Measurements from ENCODE around the gene MED22. TPM values are rescaled to one million over a fixed set of nuclear protein-coding genes. Genes with fewer than 3 reads are reported as not detected.

MED22 gene
- total and polyA plus RNA-seq, 2 experiments from 2014 or later = 74.9 to 125 TPM

DNA sequence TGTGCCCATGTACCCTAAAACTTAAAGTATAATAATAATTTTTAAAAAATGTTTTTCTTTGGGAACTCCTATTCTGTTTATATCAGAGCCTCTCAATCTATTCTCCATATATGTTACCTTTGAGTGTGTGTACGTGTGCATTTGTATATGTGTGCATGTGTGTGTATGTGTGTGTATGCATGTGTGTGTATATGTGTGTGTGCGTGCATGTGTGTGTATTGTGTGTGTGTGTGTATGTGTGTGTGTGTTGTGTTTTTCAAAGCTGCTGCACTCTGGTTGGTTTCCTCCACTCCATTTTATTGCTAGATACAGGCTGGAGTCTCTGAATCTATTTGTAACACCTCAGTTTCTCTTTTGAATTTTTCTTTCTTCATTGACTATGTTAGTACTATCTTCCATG, 31.9 kb downstream of the MED22 start:
- Histone ChIP-seq H3K4me1 (ENCODE audit: low read depth) (no peaks in the 10 kb centered on the region), H3K4me3 (no peak overlapping the region), H3K9me3 (ENCODE audit: low read depth) (no peaks in the 10 kb centered on the region), H3K27me3 (no peaks in the 10 kb centered on the region), H3K27ac (no peak overlapping the region), H3K36me3 (no peaks in the 10 kb centered on the region)
- TF ChIP-seq, protein P1, sequence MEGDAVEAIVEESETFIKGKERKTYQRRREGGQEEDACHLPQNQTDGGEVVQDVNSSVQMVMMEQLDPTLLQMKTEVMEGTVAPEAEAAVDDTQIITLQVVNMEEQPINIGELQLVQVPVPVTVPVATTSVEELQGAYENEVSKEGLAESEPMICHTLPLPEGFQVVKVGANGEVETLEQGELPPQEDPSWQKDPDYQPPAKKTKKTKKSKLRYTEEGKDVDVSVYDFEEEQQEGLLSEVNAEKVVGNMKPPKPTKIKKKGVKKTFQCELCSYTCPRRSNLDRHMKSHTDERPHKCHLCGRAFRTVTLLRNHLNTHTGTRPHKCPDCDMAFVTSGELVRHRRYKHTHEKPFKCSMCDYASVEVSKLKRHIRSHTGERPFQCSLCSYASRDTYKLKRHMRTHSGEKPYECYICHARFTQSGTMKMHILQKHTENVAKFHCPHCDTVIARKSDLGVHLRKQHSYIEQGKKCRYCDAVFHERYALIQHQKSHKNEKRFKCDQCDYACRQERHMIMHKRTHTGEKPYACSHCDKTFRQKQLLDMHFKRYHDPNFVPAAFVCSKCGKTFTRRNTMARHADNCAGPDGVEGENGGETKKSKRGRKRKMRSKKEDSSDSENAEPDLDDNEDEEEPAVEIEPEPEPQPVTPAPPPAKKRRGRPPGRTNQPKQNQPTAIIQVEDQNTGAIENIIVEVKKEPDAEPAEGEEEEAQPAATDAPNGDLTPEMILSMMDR (IDR thresholded peaks at IDR 0.05; ENCODE audit: low read depth, low read length) = no peak
- no peak for DNase-seq (ENCODE audit: low read depth in 1 of 2, low spot score in 1 of 2)

- Histone ChIP-seq H3K4me3 (no peak overlapping the region), H3K9me3 (ENCODE audit: low read depth) (no peaks in the 10 kb centered on the region), H3K4me1 (ENCODE audit: low read depth) (no peaks in the 10 kb centered on the region), H3K27ac (no peak overlapping the region), H3K36me3 (no peaks in the 10 kb centered on the region), H3K27me3 (no peaks in the 10 kb centered on the region)
- TF ChIP-seq, protein P1 (IDR thresholded peaks at IDR 0.05; ENCODE audit: low read depth, low read length) = no peak
- no peak for DNase-seq (ENCODE audit: low read depth in 1 of 2, low spot score in 1 of 2)
These were observed 38.3 kb downstream of the MED22 start for GRCh38 chr9:133309608-133310007.

- DNase-seq (ENCODE audit: low read depth in 1 of 2, low spot score in 1 of 2) = no peak
- TF ChIP-seq, protein P1 (IDR thresholded peaks at IDR 0.05; ENCODE audit: low read depth, low read length) = no peak
- no peaks in the 10 kb centered on the region for H3K36me3 ChIP-seq
- H3K4me3 ChIP-seq = no peak overlapping the region
- H3K9me3 ChIP-seq (ENCODE audit: low read depth) = no peaks in the 10 kb centered on the region
- no peak overlapping the region for H3K27ac ChIP-seq
- H3K27me3 ChIP-seq = no peaks in the 10 kb centered on the region
- H3K4me1 ChIP-seq (ENCODE audit: low read depth) = no peaks in the 10 kb centered on the region
These were observed 40.6 kb downstream of the MED22 start for GRCh38 chr9:133307301-133307700.

DNA sequence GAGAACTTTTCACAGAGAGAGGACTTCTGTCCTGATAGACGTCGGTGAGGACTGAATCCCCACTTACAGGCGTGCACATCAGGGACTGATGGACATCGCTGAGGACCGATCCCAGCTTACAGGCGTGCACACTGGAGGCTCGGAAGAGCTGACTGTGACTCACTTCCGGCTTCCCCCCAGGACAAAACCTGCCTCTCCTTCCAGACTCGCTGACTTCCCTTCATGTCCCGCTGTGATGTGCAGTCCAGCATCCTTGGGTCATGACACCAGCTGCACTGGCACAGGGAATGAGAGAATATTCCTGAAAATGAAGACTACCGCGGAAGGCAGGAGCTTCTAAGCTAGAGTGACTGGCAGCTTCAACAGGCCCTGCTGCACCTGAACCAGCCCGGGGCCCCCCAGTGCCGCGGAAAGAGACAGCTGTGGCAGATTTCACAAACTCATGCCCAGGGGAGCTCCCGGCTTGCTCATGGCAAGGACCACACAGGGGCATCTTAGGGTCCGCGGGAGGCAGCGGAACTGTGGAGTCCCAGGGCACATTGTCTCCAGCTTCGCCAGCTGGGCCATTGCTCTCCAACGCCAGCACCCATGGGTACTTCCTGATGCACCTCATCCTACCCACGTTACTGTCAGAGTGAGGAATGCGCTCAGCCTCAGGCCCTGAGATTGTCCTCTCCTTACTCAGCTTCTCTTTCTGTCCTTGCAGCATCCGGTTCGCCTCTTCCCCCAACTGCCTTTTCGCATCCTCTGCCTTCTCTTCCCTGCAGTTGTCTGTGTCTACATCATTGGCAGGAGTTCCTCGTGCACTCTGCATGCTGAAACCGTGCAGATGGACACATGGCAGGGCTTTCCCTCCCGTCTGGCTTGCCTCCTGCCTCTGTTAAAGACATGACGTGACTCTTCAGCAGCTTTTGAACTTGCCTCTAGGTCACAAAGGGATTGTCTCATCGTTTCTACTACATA, 41.4 kb downstream of the MED22 start:
- DNase-seq (ENCODE audit: low read depth in 1 of 2, low spot score in 1 of 2) = no peak
- TF ChIP-seq, protein P1 (IDR thresholded peaks at IDR 0.05; ENCODE audit: low read depth, low read length) = no peak
- Histone ChIP-seq H3K27me3 (no peaks in the 10 kb centered on the region), H3K27ac (no peak overlapping the region), H3K4me3 (no peak overlapping the region), H3K9me3 (ENCODE audit: low read depth) (no peaks in the 10 kb centered on the region), H3K4me1 (ENCODE audit: low read depth) (no peaks in the 10 kb centered on the region), H3K36me3 (no peaks in the 10 kb centered on the region)

DNA sequence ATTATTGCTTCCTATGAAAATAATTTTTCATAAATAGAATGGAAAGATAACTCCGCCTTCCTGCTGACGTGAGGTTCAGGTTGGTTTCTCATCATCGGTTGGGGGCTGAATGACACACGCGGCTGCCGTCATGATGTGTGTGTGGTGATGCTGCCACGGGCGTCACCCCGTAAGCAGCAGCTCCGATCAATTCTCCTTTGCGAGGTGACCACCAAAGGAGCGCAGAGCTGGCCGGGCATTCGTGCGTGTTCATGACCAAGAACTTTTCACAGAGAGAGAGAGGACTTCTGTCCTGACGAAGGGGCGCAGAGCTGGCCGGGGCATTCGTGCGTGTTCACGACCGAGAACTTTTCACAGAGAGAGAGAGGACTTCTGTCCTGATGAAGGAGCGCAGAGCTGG, 42.2 kb downstream of the MED22 start:
- Histone ChIP-seq H3K4me3 (no peak overlapping the region), H3K9me3 (ENCODE audit: low read depth) (no peaks in the 10 kb centered on the region), H3K4me1 (ENCODE audit: low read depth) (no peaks in the 10 kb centered on the region), H3K27ac (no peak overlapping the region), H3K27me3 (no peaks in the 10 kb centered on the region), H3K36me3 (no peaks in the 10 kb centered on the region)
- TF ChIP-seq, protein P1 (IDR thresholded peaks at IDR 0.05; ENCODE audit: low read depth, low read length) = no peak
- no peak for DNase-seq (ENCODE audit: low read depth in 1 of 2, low spot score in 1 of 2)

Data from cardiac muscle cell (in vitro differentiated cells and primary cell).